ENCODE results near the gene ARMC12. TPM values are rescaled to one million over a fixed set of nuclear protein-coding genes. Genes with fewer than 3 reads are reported as not detected.

ARMC12 gene
- total RNA-seq, 1 donor = 0.45 TPM

- no peak overlapping the region for H3K4me3 ChIP-seq (ENCODE audit: low read depth, low read length)
- DNase-seq (ENCODE audit: low read depth) = no peak
- no peak for TF ChIP-seq CTCF (IDR thresholded peaks at IDR 0.05; ENCODE audit: insufficient read depth, low read length)
Measured at GRCh38 chr6:35788423-35788982, 51.7 kb downstream of the ARMC12 start.

DNA sequence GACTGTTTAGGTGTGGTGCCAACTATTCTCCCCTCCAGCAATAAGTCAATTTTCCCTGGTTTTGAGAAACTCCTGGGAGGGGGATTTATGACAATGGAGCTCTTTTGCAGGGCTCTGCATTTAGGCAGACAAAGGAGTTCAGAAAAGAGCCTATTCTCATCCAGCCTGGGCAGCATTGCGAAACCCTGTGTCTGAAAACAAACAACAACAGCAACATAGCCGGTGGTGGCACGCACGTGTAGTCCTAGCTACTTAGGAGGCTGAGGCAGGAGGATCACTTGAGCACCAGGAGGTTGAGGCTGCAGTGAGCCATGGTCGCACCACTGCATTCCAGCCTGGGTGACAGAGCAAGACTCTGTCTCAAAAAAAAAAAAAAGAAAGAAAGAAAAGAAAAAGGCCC is 53.9 kb downstream of the ARMC12 start:
- H3K4me3 ChIP-seq (ENCODE audit: low read depth, low read length) = no peak overlapping the region
- no peak for DNase-seq (ENCODE audit: low read depth)
- no peak for TF ChIP-seq CTCF (IDR thresholded peaks at IDR 0.05; ENCODE audit: insufficient read depth, low read length)

DNA sequence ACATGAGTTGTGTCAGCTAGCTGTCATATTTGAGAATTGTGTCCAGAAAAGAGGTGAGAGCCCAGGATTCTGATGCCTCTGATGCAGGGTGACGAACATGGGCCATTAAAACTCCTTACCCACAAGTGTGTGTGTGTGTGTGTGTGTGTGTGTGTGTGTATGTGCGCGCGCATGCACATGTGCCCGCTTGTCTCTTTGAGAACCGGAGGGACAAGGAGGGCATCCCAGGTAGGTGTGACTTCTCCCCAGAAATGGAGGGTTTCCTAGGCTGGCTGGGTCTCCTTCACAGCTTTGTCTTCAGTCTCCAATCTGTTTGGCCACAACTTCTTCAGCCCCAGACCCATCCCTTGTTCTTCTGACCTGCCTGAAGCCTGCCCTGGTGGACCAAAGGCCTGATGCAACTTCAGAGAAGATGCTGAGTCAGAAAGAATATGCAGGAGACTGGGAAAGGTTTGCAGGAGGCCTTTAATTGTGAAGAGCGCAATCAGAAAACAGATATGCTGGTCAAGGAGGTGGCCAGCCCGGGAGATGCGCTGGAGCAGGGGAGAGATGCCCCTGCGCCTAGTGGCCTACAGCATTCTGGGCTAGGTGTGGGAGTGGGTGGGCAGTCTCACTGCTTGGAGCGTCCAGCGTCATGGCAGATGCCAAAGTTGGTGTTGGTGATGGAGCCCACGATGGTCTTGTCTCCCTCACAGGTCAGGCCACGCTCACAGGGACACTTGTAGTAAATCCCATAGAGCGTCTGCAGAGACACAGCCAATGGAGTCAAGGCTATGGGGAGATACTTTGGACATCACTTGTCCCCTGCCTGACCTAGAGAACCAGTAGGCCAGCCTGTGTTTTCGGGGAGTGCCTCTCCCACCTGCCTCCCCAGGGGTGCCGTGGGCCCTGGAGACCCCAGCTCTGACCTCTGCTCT is 58.0 kb downstream of the ARMC12 start:
- TF ChIP-seq CTCF (IDR thresholded peaks at IDR 0.05; ENCODE audit: insufficient read depth, low read length) = no peak
- no peak overlapping the region for H3K4me3 ChIP-seq (ENCODE audit: low read depth, low read length)
- DNase-seq (ENCODE audit: low read depth) = no peak

DNA sequence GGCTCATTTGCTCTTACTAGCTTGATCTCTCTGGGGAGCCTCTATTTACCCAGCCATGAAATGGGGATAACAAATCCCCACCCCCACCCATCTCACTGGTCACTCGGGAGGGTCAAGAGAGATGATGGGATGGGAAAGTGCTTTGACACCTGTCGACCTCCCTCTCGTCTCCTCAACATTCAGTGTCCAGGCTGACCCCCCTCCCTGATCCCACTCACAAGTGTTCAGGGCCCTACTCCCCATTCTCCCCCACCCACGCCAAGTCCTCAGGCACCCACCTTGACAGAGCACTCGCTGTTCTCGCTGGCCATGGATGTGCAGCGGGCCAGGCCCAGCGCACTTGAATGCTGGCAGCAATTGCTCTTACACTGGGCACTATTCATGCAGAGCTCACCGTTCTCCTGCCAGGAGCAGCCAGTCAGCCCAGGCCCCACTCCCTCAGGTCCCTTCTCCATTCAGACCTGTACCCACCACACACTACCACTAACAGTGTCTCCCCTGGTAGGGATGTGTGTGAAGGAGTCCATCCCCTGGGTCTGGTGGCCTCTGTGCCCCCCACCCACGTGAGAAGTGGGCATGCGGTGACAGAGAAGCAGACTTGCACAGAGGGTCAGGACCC is 58.7 kb downstream of the ARMC12 start:
- DNase-seq (ENCODE audit: low read depth) = no peak
- no peak overlapping the region for H3K4me3 ChIP-seq (ENCODE audit: low read depth, low read length)
- no peak for TF ChIP-seq CTCF (IDR thresholded peaks at IDR 0.05; ENCODE audit: insufficient read depth, low read length)

GRCh38 chr6:35796236-35796635 is 59.4 kb downstream of the ARMC12 start:
- TF ChIP-seq CTCF (IDR thresholded peaks at IDR 0.05; ENCODE audit: insufficient read depth, low read length) = no peak
- DNase-seq (ENCODE audit: low read depth) = no peak
- H3K4me3 ChIP-seq (ENCODE audit: low read depth, low read length) = no peak overlapping the region

DNA sequence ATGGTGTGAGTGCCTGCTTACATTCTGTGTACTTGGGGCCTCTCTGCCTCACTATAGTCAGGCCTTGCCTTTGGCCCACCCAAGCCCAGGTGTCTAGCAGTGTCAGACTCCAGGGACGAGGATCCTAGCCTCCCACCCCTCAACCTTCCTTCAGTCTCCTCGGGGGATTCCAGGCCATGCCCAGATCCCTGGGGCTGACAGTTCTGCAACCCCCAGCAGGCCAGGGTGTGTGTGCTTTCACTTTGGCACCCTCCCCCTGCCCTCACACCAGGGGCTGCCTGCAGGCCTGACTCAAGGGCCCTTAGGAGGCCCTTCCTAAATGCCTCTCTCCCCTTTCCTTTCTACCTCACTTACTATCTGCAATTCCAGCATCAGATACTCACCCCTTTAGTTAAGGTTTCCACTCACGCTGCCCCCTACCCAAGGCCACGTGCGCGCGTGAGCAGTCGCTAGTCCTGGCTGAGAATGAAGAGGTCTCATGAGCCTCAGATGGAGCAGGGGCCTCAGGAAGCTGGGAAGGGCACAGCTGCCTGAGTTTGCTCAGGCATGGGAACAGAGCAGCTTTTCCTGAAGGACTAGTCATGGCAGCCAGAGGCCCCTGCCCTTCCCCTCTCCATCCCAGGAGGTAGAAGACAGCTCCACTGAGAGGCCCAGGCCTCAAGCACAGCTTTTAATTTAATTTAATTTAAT is 61.1 kb downstream of the ARMC12 start:
- no peak for DNase-seq (ENCODE audit: low read depth)
- H3K4me3 ChIP-seq (ENCODE audit: low read depth, low read length) = no peak overlapping the region
- no peak for TF ChIP-seq CTCF (IDR thresholded peaks at IDR 0.05; ENCODE audit: insufficient read depth, low read length)

Other genes with a start within 250 kb of the ARMC12 start
- gene TEAD3, start 240.0 kb upstream of the ARMC12 start, total RNA-seq (ENCODE audit: low replicate concordance) = 4.6 and 11.6 TPM in 2 replicates
- gene TULP1, start 224.1 kb upstream of the ARMC12 start, total RNA-seq (ENCODE audit: low replicate concordance) = not detected in 2 replicates
- gene FKBP5, start 48.1 kb upstream of the ARMC12 start, total RNA-seq (ENCODE audit: low replicate concordance) = 2.9 and 5.3 TPM in 2 replicates
- gene CLPSL2, start 39.6 kb downstream of the ARMC12 start, total RNA-seq (ENCODE audit: low replicate concordance) = not detected in 2 replicates
- not detected in 2 replicates for gene CLPSL1, start 44.0 kb downstream of the ARMC12 start, total RNA-seq (ENCODE audit: low replicate concordance)
- gene CLPS, start 60.3 kb downstream of the ARMC12 start, total RNA-seq (ENCODE audit: low replicate concordance) = not detected in 2 replicates
- gene LHFPL5, start 68.3 kb downstream of the ARMC12 start, total RNA-seq (ENCODE audit: low replicate concordance) = not detected in 2 replicates
- gene SRPK1, start 184.1 kb downstream of the ARMC12 start, total RNA-seq (ENCODE audit: low replicate concordance) = 44.6 and 86.9 TPM in 2 replicates